ENCODE measurements around the gene CLRN1. TPM values are rescaled to one million over a fixed set of nuclear protein-coding genes. Genes with fewer than 3 reads are reported as not detected.

The CLRN1 gene
- total RNA-seq, 2 experiments from 2014 or later: not detected

DNA sequence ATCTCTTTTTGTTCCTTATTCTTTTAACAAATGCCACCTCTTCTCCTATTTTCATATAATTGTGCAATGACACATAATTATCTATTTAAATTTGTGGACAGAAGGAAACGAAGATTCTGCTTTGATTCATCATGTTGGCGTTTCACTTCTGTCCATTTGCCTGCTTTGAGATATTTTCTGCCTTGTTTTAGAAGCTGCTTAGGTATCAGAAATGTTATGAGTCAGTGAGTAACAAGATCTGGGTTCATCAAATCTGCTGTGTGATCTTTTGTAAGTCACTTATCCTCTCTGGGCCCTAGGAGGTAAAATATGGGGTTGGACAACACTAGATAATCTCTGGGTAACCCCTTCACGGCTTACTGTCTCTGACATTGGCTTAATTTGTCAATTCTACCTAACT is 60.0 kb downstream of the CLRN1 start:
- TF ChIP-seq CTCF (conservative IDR thresholded peaks at IDR 0.05; ENCODE audit: low read length): no peak
- TF ChIP-seq EZH2phosphoT487 (IDR thresholded peaks at IDR 0.05; ENCODE audit: borderline replicate concordance, low read depth, low read length): no peak
- ChIA-PET POLR2A (no interaction called here), CTCF (ENCODE audit: unreplicated experiment) (no interaction called here)
- intact Hi-C loops (cut with micrococcal nuclease; ENCODE audit: unreplicated experiment): no loop called here
- Histone ChIP-seq H3K27ac (ENCODE audit: low read depth, low read length, poor library complexity, severe bottlenecking) (no peak overlapping the region), H2AFZ (ENCODE audit: low read length) (no peak overlapping the region), H3K9me2 (ENCODE audit: insufficient read depth, low read length) (no peaks in the 10 kb centered on the region), H3K9me3 (ENCODE audit: low read length) (no peaks in the 10 kb centered on the region), H3K79me2 (ENCODE audit: insufficient read depth, low read depth, low read length) (no peaks in the 10 kb centered on the region), H3K4me3 (ENCODE audit: low read depth, low read length, poor library complexity, severe bottlenecking) (no peak overlapping the region), H3K4me1 (ENCODE audit: insufficient read depth, low read length, poor library complexity, severe bottlenecking) (no peaks in the 10 kb centered on the region), H4K20me1 (ENCODE audit: insufficient read depth, low read length) (no peaks in the 10 kb centered on the region), H3K4me2 (ENCODE audit: low read length) (no peak overlapping the region), H3K36me3 (ENCODE audit: insufficient read depth, low read length) (no peaks in the 10 kb centered on the region)
- BruUV-seq (replicated peaks): no TSS peak
- no peak for DNase-seq (ENCODE audit: low spot score)

DNA sequence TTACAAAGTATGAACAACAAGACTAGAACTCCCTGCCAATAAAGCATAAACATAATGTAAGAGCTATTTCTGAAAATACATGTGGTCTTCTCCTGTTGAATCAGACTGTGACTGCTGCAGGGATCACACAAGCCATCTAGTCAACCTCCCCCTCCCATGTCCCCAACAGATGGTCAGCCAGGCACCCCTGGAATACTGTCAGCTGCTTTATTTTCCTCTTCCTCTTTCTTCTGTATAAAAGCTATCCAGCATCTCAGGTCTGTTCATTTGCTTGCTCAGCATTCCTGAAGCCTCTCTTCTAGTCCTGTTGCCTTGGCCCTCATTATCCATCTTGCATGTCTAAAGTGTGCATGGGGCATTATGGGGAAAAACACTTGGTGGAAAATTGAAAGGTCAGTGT is 60.8 kb downstream of the CLRN1 start:
- TF ChIP-seq CTCF (conservative IDR thresholded peaks at IDR 0.05; ENCODE audit: low read length): no peak
- TF ChIP-seq EZH2phosphoT487 (IDR thresholded peaks at IDR 0.05; ENCODE audit: borderline replicate concordance, low read depth, low read length): no peak
- CTCF ChIA-PET (ENCODE audit: unreplicated experiment): no interaction called here

DNA sequence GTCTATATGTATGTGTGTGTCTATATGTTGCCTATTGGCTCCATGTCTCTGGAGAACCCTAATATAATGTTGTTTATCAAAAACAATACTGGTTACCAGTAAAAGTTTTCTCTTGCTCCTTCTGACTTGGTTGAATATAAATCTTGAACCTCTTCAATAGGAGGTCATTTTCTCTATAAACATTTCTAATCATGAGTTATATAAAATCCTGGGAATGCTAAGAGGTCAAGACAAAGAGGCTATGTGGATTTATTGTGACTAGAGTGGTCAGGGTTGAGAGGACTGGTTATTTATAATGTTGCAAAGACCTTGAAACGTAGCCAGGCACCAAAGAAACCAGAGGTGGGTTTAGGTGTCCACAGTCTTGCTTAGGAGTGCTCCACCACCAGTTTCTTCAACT is 66.1 kb downstream of the CLRN1 start:
- no peak overlapping the region for H3K27ac ChIP-seq (ENCODE audit: low read depth, low read length, poor library complexity, severe bottlenecking)
- intact Hi-C loops (cut with micrococcal nuclease; ENCODE audit: unreplicated experiment): no loop called here
- BruUV-seq (replicated peaks): no TSS peak
- H3K36me3 ChIP-seq (ENCODE audit: insufficient read depth, low read length): no peaks in the 10 kb centered on the region
- no peak for DNase-seq (ENCODE audit: low spot score)
- ChIA-PET CTCF (ENCODE audit: unreplicated experiment) (no interaction called here), POLR2A (no interaction called here)
- H2AFZ ChIP-seq (ENCODE audit: low read length): no peak overlapping the region
- no peak overlapping the region for H3K4me2 ChIP-seq (ENCODE audit: low read length)
- H3K9me2 ChIP-seq (ENCODE audit: insufficient read depth, low read length): no peaks in the 10 kb centered on the region
- no peak overlapping the region for H3K4me3 ChIP-seq (ENCODE audit: low read depth, low read length, poor library complexity, severe bottlenecking)
- no peaks in the 10 kb centered on the region for H3K9me3 ChIP-seq (ENCODE audit: low read length)
- H3K79me2 ChIP-seq (ENCODE audit: insufficient read depth, low read depth, low read length): no peaks in the 10 kb centered on the region
- H4K20me1 ChIP-seq (ENCODE audit: insufficient read depth, low read length): no peaks in the 10 kb centered on the region
- no peak for TF ChIP-seq EZH2phosphoT487 (IDR thresholded peaks at IDR 0.05; ENCODE audit: borderline replicate concordance, low read depth, low read length)
- TF ChIP-seq CTCF (conservative IDR thresholded peaks at IDR 0.05; ENCODE audit: low read length): no peak
- no peaks in the 10 kb centered on the region for H3K4me1 ChIP-seq (ENCODE audit: insufficient read depth, low read length, poor library complexity, severe bottlenecking)

More for the DNA sequence above, 60.8 kb downstream of the CLRN1 start:
- Histone ChIP-seq H2AFZ (ENCODE audit: low read length) (no peak overlapping the region), H3K4me2 (ENCODE audit: low read length) (no peak overlapping the region), H3K27ac (ENCODE audit: low read depth, low read length, poor library complexity, severe bottlenecking) (no peak overlapping the region), H3K79me2 (ENCODE audit: insufficient read depth, low read depth, low read length) (no peaks in the 10 kb centered on the region), H4K20me1 (ENCODE audit: insufficient read depth, low read length) (no peaks in the 10 kb centered on the region), H3K4me3 (ENCODE audit: low read depth, low read length, poor library complexity, severe bottlenecking) (no peak overlapping the region), H3K9me2 (ENCODE audit: insufficient read depth, low read length) (no peaks in the 10 kb centered on the region), H3K36me3 (ENCODE audit: insufficient read depth, low read length) (no peaks in the 10 kb centered on the region), H3K4me1 (ENCODE audit: insufficient read depth, low read length, poor library complexity, severe bottlenecking) (no peaks in the 10 kb centered on the region), H3K9me3 (ENCODE audit: low read length) (no peaks in the 10 kb centered on the region)
- intact Hi-C loops (cut with micrococcal nuclease; ENCODE audit: unreplicated experiment): no loop called here
- no TSS peak for BruUV-seq (replicated peaks)
- POLR2A ChIA-PET: interaction anchor here (1.0 kb wide), 1 partner anchor 63 kb away, joined by 4 read pairs; no protein-coding TSS in a partner anchor
- no peak for DNase-seq (ENCODE audit: low spot score)
